D341Med (cell line): ENCODE results near the gene PIGS.

Experiments
- DNase-seq: peaks from one replicate; pipeline ENCODE4 v3.0.0; 2012; ENCODE audit warnings: low spot score

Gene PIGS

DNA sequence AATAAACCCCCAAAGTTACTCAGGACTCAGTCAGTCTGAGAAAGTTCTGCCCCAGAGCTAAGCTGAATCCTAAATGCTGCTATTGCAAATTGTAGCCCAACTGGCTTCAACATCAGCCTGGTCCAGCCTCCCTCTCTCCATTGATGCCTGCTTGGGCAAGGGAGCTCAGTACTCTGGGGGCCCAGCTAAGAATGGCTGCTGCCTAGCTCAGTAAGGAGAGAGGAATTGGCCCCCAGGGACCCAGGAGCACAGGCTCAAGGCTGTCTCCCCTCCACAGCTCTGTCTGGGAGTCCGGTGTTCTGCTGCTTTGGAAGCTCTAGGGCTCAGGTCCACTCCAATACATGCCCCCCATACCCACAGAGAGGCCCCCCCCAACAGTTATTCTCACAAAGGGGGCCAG, 20.5 kb downstream of the PIGS start:
- no peak for DNase-seq

DNA sequence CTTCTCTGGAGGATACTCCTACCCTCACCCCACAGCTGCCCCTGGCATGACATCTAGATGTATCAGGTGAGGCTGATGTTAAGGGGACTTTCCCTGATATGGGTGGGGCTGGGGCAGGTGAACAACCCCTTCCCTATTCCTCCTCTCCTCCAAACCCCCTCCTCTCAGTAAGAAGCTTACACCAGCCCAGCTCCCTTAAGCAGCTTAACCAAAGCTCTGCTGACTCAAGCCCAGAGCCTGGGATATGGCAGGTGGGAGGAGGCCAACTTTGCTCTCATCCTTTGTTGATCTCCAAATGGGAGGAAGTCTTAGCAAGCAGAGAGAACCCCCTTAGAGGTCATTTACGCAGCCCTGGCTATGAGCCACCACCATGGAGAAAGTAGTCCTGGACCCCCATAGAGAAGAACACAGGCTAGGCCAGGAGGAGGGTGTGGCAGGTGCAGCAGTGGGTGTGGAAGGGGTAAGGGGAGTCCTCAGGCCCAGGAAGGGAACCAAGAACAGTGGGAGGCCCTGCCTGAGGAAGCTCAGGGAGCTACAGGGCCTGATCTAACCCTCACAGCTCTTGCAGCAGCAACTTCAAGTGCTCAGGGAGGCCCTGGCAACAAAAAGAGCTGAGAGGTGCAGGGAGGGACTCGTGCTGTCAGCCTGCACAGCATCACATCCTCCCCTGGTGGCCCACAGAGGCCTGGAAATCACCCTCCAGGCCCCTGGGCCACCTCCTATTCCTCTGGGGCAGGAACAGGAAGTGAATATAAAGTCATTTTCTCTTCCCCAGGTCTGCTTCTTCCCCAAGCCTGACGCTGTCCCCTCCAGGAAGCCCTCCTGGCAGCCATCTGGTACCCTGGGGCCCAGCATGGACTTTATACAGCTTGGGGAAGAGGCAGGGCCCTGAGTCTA, 21.8 kb downstream of the PIGS start:
- DNase-seq, result peak; percentile 90

DNA sequence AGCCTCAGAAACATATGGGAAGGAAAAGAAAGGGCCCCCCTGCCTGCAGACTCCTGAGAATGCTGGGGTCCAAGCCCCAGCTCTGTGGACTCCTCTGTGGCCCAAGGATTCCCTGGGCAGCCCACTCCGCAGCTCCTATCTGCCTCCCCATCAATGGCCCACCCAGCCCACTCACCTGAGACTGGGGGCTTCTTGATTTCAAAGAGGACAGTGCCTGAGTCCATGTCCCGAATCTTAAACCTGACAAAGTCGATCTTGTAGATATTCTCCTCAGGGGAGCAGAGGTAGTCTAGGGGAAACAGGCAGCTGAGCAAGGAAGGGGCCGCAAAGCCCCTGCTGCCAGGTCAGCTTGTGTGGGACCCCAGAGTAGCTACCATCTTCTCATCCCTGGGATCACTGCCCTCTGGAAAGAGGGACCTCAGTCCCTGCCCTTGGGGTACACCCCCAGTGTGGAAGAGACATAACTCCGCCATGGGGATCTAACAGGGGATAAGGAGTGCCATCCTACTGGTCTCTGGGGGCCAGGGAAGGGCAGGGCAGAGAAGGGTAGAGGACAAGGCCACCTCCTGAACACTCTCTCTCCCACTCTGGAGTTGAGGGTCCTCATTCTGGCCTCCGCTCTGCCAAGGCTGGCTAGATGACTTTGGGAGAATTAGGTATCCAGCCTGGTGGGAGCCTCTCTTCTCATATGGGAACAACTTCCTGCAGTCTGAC, 22.8 kb downstream of the PIGS start:
- no peak for DNase-seq

DNA sequence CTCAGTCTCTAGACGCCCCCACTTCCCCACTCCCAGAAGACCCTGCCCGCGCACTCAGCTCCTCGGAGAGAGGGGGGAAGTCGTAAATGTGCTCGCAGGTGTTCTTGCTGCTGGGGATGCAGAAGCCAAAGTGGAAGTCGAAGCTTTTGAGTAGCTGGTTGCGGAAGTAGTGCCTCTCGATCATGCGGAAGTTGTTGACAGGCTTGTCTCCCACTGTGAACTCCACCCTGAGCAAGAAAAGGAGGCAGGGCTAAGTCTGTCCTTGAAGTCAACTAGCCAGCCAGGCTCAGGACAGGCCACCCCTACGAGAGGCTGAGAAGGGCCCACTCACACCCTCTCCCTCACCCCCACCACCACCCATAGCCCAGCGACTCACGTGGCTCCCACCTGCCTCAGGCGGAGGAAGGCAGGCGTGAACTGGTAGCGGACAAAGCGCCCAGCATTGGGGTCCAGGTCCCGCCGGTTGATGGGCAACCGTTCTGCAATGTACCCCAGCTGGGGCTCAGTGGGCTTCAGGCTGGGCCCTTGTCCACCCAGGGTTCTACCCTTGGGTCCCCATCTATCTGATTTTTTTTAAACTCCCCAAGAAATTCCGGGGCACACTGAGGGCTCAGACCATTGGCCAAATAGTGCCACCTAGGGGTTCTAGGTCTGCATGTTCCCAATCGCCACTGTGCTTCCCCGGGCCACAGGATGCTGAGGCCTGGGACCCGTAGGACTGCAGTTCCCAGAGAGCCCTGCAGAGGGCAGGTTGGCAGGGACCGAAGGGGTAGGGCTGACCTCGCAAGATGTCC, 23.5 kb downstream of the PIGS start:
- DNase-seq, result peak; percentile 89

DNA sequence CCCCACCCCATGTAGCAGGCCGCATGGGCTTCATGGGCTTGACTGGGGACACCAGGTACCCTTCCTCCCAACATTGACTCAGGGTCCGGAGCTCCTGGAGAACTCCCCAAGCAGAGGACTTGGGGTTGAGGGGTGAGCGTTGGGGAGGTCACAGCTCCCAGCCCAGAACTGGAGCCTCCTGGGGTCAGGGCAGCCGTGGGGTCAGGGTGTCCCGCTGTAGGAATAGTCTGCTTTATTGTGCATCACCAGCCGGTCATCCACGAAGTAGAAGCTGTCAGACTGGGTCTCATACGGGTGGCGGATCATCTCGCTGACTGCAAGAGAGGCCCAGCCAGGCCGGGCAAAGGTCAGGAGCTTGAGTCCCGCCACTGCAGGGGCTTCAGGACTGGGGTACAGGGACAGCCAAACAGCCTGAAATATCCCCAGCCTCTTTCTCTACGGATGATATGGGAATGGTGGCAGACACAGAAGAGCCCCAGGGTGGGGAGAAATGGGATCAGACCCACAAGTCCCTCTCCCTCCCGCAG, 24.2 kb downstream of the PIGS start:
- DNase-seq, result no peak

DNA sequence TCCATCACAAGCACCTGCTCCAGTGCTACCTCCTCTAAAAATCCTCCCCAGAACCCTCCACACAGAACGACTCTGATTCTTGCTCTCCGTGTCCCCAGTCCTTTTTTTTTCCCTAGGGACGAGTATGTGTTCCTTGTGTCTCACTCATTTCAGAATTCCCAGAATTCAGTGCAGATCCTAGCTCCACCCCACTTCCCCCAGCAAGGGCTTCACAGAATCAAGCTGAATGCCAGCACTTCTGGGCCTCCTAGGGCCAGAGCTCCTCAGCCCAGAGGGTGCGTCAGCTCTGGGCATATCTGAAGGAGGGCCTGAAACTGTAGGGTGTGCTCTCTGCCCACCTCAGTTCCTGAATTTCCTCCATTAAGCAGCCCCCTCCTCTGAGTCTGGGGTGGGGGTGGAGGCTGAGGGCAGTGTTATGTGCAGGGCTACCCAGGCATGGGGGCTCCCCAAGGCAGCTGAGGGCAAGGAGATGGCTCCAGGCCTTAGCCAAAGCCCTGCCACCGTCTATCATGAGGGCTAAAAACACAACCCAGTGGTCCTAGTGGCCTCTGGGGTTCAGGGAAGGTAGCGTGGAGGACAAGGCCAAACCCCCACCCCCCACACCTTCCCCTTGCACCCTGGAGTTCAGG, 25.4 kb downstream of the PIGS start:
- no peak for DNase-seq

DNA sequence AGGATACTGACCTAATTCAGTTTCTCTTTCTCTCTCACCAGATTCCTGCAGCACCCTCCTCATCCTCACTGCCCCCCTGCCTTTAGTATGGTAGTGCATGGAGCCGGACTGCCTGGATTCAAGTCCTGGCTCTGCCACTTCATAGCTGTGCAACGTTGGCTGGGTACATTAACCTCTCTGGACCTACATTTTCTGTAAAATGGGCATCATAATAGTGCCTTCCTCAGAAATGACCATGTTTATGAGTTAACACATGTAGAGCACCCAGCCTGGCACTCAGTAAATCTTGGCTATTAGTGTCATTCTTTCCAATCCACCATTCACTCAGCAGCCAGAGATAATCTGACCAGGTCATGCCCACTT, 26.2 kb downstream of the PIGS start:
- DNase-seq, result no peak

DNA sequence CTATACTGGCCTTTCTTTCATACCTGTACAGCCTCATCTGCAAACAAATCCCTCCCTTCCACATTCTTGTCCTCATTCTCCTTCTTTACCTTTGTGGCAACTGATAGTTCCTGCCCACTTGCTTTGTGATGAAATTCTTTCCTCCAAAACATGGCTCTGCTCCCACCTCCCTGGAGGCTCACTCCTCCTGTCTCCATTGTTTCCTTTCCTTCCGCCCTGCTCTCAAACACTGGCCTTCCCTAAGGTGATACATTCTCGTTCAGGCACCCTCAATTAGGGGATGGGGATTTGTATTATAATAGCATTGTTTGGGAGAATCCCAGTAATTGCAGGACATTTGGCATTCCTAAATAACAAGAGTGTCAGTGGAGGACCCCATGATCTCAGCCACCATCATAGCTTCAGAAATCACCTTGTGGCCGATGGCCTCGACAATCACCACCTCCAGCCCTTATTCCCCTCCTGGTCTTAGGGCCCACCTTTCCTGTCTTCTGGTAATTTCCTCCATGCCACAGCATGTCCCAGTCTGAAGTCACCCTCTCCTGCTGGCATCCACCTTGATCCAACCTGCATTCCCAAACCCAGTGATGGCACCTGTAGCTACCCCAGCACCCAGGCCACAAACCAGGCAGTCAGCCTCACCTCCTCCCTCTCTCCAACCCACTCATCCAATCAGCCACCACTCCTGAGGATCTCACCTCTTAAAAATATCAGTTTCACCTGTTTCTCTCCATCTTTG, 26.8 kb downstream of the PIGS start:
- no peak for DNase-seq

DNA sequence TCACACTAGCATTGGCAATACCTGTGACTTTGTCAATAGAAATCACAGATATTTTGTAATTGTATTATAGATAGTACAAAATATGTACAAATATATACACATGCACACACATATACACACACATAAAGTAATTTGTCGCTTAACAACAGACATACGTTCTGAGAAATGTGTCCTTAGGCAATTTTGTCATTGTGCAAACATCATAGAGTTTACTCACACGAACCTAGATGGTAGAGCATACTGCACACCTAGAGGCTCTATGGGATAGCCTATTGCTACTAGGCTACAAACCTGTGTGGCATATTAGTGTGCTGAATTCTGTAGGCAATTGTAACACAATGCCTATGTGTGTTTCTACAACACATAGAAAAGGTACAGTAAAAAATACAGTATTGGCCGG, 29.9 kb downstream of the PIGS start:
- no peak for DNase-seq

DNA sequence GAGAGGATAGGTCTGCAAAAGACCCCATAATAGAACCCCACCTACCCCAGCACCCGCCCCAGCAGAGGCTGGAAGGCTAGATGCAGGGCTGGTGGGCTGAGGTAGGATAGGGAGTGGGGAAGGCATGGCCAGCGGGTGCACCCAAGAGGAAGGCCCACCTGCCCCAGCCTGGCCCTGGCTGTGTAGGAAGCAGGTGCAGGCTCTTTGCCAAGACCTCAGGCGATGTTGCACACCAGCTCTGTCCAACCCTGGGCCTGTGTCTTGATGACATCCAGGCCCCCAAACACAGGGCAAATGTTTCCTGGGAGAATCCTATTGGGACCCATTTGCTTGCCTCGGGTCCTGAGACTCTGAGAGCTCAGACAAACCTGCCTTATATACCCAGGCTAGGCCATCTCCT, 31.1 kb downstream of the PIGS start:
- DNase-seq, result no peak

DNA sequence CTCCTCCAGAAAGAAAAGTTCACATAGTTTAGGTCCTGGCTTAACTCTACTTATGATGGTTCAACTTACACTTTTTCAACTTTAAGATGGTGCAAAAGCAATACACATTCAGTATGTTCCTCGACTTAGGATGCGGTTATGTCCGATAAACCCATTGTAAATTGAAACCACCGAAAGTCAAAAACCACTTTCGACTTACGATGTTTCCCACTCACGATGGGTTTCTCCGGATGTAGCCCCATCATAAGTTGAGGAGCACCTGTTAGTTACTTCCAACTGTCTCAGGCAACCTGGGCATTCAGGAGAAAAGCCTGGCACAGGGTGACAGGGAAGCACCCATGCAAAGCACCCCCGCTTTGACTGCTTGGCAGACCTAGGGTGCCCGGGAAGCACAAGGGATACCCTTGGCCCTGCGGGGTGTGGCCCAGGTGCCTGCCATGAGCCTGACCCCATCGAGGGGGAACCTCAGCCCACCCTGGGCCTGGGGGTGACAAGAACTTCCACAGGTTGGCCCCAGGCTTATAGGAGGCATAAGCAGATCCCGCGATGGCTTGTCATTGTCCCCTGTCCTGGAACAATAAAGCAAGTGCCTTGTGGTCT, 32.9 kb downstream of the PIGS start:
- no peak for DNase-seq

DNA sequence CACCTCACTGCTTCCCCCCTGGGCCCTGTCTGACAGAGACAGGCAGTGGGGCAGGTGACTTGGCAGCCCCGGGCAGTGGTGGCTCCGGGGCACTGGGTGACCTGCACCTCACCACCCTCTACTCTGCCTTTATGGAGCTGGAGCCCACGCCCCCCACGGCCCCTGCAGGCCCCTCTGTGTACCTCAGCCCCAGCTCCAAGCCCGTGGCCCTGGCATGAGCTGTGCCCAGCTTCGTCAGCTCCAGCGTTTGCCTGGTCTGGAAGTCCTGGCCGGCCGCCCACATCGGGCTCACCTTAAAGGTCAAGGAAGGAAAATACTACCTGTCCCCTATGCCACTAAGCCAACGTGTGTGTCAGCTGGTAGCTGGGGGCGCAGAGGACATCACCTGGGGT, 34.1 kb downstream of the PIGS start:
- DNase-seq, result no peak

DNA sequence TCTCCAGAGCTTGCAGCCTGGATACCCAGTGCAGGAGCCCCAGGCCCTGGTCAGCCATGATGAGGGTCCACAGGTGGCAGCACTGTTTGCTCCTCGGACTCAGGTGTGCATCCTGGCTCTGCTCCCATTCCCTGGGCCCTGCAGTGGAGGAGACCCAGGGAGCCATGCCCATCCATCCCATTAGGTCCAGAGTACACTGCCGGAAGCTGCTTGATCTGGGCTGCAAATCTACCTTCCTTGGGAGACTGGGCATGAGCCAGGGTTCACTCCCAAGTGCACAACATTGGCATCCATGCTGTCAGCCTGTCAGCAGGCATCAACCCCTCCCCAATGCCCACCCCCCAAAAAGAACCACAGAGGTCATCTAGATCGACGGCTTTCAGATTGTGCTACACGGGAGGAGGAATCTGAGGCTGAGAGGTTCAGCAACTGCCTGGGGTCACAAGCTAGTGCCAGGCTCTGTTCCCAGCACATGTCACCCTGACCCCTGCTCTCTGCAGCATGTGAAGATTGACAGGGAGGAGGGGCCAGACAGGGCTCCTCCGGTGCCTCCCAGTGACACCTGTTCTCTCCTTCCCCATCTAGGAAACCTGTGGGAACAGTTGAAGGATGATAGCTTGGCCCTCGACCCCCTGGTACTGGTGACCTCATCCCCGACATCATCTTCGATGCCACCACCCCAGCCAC, 34.6 kb downstream of the PIGS start:
- DNase-seq, result no peak

DNA sequence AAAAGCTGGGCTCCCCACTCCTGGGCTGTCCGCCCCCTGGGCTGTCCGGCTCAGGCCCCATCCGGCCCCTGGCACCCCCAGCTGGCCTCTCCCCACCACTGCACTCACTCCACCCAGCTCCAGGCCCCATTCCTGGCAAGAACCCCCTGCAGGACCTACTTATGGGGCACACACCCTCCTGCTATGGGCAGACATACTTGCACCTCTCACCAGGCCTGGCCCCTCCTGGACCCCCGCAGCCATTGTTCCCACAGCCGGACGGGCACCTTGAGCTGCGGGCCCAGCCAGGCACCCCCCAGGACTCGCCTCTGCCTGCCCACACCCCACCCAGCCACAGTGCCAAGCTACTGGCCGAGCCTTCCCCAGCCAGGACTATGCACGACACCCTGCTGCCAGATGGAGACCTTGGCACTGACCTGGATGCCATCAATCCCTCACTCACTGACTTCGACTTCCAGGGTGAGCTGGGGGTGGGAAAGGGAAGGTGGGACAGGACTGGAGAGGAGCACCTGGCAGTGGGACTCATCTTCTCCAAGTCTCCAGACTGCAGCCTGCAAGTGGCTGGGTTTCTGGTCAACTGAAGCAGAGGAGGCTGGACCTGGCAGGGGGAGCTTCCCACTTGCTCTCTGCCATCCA, 36.5 kb downstream of the PIGS start:
- no peak for DNase-seq

DNA sequence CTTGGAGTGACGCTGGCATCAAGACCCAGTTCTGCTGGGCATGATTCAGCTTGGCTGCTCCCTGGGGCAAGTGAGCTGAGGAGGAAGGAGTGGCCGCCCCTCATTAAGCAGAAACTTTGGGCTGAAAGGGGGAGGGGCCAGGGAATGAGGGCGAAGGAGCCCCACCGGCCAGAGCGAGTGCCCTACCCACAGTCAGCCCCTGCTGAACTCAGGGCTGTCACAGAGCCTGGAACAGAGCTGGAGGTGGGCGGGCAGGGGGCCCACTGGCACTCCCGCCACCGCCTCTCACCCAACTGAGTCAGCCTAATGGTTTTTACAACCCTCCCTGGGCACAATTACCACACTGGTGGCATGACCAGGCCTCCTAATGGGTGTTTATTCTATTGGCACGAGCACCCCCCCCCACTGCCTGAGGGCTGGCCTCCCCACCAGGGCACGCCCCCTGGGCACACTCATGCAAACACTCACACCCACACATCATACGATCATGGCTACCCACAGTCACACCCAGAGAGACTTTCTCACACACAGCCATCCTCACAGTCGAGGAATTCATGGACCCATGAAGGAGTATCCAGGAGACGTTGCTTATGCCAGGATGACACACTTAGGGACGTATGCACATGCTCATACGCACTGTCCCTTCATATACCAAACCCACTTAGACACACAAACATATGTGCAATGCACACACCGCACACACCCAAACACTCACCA, 38.1 kb downstream of the PIGS start:
- DNase-seq, result no peak

DNA sequence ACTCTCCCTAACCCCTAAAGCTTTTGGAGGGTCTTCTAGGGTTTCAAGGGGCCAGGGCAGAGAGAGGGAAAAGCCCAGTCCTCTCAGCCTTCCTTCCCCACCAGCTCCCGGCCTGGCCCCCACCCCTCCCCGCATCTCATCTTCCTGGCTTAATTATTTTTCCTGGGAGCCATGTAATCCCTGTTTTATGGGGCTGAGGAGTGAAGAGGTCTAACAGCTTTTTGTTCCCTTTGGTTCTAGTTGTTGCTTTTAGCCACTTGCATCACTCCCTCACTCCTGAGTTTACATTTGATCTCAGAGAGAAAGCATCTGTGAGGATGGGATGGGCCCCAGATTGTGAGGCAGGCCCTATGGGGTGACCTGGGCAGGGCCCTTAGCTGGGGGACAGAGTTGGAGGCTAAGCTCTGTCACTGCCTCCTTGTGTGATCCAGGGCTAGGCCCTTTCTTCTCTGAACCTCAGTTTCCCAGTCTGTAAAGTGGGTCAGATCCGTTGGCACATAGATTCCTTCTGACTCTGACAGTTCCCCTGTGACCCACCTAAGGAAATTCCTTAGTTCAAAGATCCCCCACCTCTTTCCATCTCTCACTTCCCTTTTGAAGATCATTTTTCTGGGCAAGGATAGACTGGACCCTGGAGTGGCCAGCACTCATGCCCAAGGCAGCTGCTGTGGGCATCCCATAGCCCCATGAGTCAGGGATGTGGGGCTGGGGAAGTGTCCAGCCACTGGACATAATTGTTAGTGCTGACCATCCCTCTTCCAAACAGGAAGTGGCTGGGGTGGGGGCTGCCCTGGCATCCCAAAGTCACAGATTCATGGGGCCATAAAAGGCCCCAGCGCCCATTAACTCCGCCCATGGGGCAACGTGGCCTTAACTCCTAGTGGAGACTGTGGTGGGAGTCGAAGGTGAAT, 39.0 kb downstream of the PIGS start:
- no peak for DNase-seq

DNA sequence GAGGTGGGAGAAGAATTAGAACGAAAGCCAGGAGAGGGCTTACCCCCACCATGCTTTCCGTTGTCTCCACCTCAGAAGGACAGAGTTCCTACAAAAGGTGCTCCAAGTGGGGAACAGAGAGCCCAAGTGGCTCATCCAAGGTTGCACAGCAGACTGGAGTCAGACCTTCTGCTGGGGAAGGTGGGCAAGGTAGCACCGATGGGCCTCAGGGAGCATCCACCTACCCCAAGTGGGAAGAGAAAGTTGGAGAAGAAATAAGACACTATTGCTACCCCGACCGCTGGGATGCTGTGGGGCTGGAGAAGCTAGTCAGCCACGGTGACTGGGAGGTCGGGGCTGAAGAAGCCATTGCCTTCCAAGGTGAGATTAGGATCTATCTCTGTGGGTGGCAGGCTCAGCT, 40.4 kb downstream of the PIGS start:
- DNase-seq, result no peak

DNA sequence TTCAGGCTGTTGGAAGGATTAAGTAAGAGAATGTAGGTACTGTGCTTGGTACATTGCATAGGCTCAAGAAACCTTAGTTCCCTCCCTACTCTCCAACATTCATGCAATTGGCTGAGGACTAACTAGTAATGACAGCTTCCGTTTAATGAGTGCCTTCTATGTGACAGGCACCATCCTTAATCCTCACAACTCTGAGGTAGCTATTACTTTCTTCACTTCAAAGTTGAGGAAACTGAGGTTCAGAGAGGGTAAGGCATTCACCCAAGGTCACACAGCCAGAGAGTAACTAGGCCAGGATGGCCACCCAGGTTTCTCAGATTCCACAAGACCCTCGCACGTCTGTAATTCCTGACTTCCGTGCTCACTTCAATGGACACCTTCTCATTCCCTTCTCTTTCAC, 41.1 kb downstream of the PIGS start:
- no peak for DNase-seq
